ENCODE results near the gene LOC128125822.

LOC128125822 gene

GRCh38 chr6:63572044-63572746, at the start of gene LOC128125822, which contains the start of gene PTP4A1:
LOC128125822 (plus strand) TSS chr6:63572480.
PTP4A1 (plus strand) TSS chr6:63572480; CDS start chr6:63576881, 4,401 bp downstream.
- no peak for TF ChIP-seq CTCF (IDR thresholded peaks at IDR 0.05; ENCODE audit: low read depth)

- no peak for TF ChIP-seq CTCF (IDR thresholded peaks at IDR 0.05; ENCODE audit: low read depth)
Observed at GRCh38 chr6:63523630-63524029, 48.6 kb upstream of the LOC128125822 start.

- no peak for TF ChIP-seq CTCF (IDR thresholded peaks at IDR 0.05; ENCODE audit: low read depth)
Observed at GRCh38 chr6:63525186-63525878, 46.9 kb upstream of the LOC128125822 start.

GRCh38 chr6:63526931-63527330, 45.3 kb upstream of the LOC128125822 start:
- TF ChIP-seq CTCF (IDR thresholded peaks at IDR 0.05; ENCODE audit: low read depth), result no peak

- TF ChIP-seq CTCF (IDR thresholded peaks at IDR 0.05; ENCODE audit: low read depth), result no peak
Observed at GRCh38 chr6:63527658-63528514, 44.4 kb upstream of the LOC128125822 start.

GRCh38 chr6:63529498-63529897, 42.8 kb upstream of the LOC128125822 start:
- TF ChIP-seq CTCF (IDR thresholded peaks at IDR 0.05; ENCODE audit: low read depth), result no peak

- TF ChIP-seq CTCF (IDR thresholded peaks at IDR 0.05; ENCODE audit: low read depth), result no peak
Observed at GRCh38 chr6:63530182-63530581, 42.1 kb upstream of the LOC128125822 start.
